ENCODE results near the gene MAP2K4.

DNA sequence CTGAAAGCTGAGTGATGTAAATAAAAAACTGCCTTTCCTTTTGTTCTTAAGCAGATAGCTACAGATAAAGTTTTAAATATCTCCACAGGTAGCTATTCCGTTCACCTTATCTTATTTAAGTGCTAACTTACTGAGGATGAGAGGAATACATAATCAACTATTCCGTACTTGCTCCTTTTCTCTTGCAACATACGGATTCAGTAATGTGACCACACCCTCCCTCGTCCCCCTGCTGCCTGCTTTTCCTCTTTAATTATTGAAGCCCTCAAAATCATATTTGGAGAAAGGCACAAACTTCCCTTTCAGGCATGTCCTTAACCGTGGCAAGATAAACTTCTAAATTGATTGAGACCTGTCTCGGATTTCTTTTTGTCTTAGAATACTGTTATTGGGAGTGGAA, 101.4 kb downstream of the MAP2K4 start:
- TF ChIP-seq, protein P1, sequence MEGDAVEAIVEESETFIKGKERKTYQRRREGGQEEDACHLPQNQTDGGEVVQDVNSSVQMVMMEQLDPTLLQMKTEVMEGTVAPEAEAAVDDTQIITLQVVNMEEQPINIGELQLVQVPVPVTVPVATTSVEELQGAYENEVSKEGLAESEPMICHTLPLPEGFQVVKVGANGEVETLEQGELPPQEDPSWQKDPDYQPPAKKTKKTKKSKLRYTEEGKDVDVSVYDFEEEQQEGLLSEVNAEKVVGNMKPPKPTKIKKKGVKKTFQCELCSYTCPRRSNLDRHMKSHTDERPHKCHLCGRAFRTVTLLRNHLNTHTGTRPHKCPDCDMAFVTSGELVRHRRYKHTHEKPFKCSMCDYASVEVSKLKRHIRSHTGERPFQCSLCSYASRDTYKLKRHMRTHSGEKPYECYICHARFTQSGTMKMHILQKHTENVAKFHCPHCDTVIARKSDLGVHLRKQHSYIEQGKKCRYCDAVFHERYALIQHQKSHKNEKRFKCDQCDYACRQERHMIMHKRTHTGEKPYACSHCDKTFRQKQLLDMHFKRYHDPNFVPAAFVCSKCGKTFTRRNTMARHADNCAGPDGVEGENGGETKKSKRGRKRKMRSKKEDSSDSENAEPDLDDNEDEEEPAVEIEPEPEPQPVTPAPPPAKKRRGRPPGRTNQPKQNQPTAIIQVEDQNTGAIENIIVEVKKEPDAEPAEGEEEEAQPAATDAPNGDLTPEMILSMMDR (IDR thresholded peaks at IDR 0.05) = no peak
- TF ChIP-seq POLR2A (IDR thresholded peaks at IDR 0.05) (no peak), POLR2AphosphoS5 (IDR thresholded peaks at IDR 0.05) (no peak)

Measured in prostate gland (tissue), 2 donors.